IMR-90 (cell line): Measurements from ENCODE around the gene RGS16. TPM values are rescaled to one million over a fixed set of nuclear protein-coding genes. Genes with fewer than 3 reads are reported as not detected.

Experiments
- ATAC-seq: fragments of 200-7000 bp; cut with Tn5 transposase; 2 replicates; pipeline ENCODE4 v1.9.1; 2020; ENCODE audit warnings: low read depth, mild to moderate bottlenecking, moderate library complexity
- BruUV-seq: library from RNA; stranded (reverse); fragments of 400-500 nt; replicated peaks from 2 replicates; lab custom pipeline; 2021; lab: Mats Ljungman, UMichigan
- CTCF ChIA-PET: fragments of 300-600 bp; formaldehyde crosslinking; extraction: SDS; loops from one replicate; lab custom pipeline; 2021; ENCODE audit warnings: antibody characterized with exemption; lab: Yijun Ruan, JAX
- POLR2A ChIA-PET: fragments of 300-600 bp; sonication (Branson Sonifier 250); formaldehyde crosslinking; loops from one replicate; lab custom pipeline; 2022; ENCODE audit warnings: antibody characterized with exemption; ENCODE audit not compliant: unreplicated experiment; lab: Charles Lee
- DNase-seq: peaks from one replicate; pipeline ENCODE4 v3.0.0; 2013
- H2AFZ ChIP-seq: replicated peaks from 2 replicates; pipeline ENCODE3; 2013; ENCODE audit warnings: low read length, mild to moderate bottlenecking; ENCODE audit not compliant: poor library complexity
- H2AK5ac ChIP-seq: 2 replicates; pipeline ENCODE4 v1.6.1; 2013; ENCODE audit warnings: low read depth, low read length, inconsistent platforms
- H2AK9ac ChIP-seq: replicated peaks from 2 replicates; pipeline ENCODE3; 2013; ENCODE audit warnings: mild to moderate bottlenecking, low read depth, low read length, moderate library complexity; ENCODE audit not compliant: poor library complexity
- H2BK120ac ChIP-seq: 2 replicates; pipeline ENCODE4 v1.6.1; 2013; ENCODE audit warnings: low read depth, low read length, inconsistent platforms
- H2BK15ac ChIP-seq: 3 replicates; pipeline ENCODE4 v1.6.1; 2013; ENCODE audit warnings: low read depth, low read length, inconsistent platforms
- H2BK20ac ChIP-seq: 2 replicates; pipeline ENCODE4 v1.6.1; 2013; ENCODE audit warnings: low read depth, mild to moderate bottlenecking, inconsistent platforms, low read length, moderate library complexity
- H2BK5ac ChIP-seq: 2 replicates; pipeline ENCODE4 v1.6.1; 2013; ENCODE audit warnings: mild to moderate bottlenecking, low read depth, low read length, inconsistent platforms; ENCODE audit not compliant: poor library complexity, severe bottlenecking
- H3K14ac ChIP-seq: replicated peaks from 2 replicates; pipeline ENCODE4 v1.6.1; 2013; ENCODE audit warnings: low read depth, low read length, inconsistent platforms
- H3K18ac ChIP-seq: 2 replicates; pipeline ENCODE4 v1.6.1; 2013; ENCODE audit warnings: low read depth, low read length, control low read depth
- H3K23ac ChIP-seq: 2 replicates; pipeline ENCODE4 v1.6.1; 2013; ENCODE audit warnings: low read depth, low read length, inconsistent platforms
- H3K27ac ChIP-seq: 2 replicates; pipeline ENCODE4 v1.5.1; 2013; ENCODE audit warnings: mild to moderate bottlenecking, control low read depth, low read length; ENCODE audit not compliant: insufficient read depth
- H3K27me3 ChIP-seq: 2 replicates; pipeline ENCODE4 v1.6.1; 2013; ENCODE audit warnings: low read length; ENCODE audit not compliant: control insufficient read depth, insufficient read depth
- H3K36me3 ChIP-seq: 2 replicates; pipeline ENCODE4 v1.6.1; 2013; ENCODE audit warnings: low read length, mixed read lengths; ENCODE audit not compliant: control insufficient read depth, insufficient read depth
- H3K4ac ChIP-seq: 2 replicates; pipeline ENCODE4 v1.6.1; 2013; ENCODE audit warnings: low read depth, low read length, inconsistent platforms
- H3K4me1 ChIP-seq: 2 replicates; pipeline ENCODE4 v1.6.1; 2013; ENCODE audit warnings: low read length, mixed read lengths; ENCODE audit not compliant: control insufficient read depth, insufficient read depth
- H3K4me2 ChIP-seq: 2 replicates; pipeline ENCODE4 v1.6.1; 2013; ENCODE audit warnings: low read depth, mild to moderate bottlenecking, control low read depth, low read length, moderate library complexity
- H3K4me3 ChIP-seq: 2 replicates; pipeline ENCODE4 v1.5.1; 2013; ENCODE audit warnings: low read depth, mild to moderate bottlenecking, control low read depth, low read length, moderate library complexity; ENCODE audit not compliant: insufficient read depth
- H3K56ac ChIP-seq: 2 replicates; pipeline ENCODE4 v1.6.1; 2013; ENCODE audit warnings: low read length, inconsistent platforms; ENCODE audit not compliant: insufficient read depth; ENCODE audit errors: extremely low read depth
- H3K79me1 ChIP-seq, 2 experiments: 2 replicates each; pipeline ENCODE4 v1.6.1; 2013; ENCODE audit warnings: low read length in 2 of 2, inconsistent platforms in 1 of 2, low read depth in 1 of 2
- H3K9ac ChIP-seq: 2 replicates; pipeline ENCODE4 v1.6.1; 2013; ENCODE audit warnings: low read depth, low read length, control low read depth
- H3K9me1 ChIP-seq: 2 replicates; pipeline ENCODE4 v1.6.1; 2013; ENCODE audit warnings: low read length, inconsistent platforms; ENCODE audit not compliant: insufficient read depth
- H3K9me3 ChIP-seq: 2 replicates; pipeline ENCODE4 v1.6.1; 2013; ENCODE audit warnings: low read length; ENCODE audit not compliant: control insufficient read depth, insufficient read depth
- H4K20me1 ChIP-seq: 2 replicates; pipeline ENCODE4 v1.6.1; 2013; ENCODE audit warnings: low read length, inconsistent platforms; ENCODE audit not compliant: insufficient read depth
- H4K5ac ChIP-seq: 2 replicates; pipeline ENCODE4 v1.6.1; 2013; ENCODE audit warnings: mild to moderate bottlenecking, low read depth, low read length, control low read depth
- H4K8ac ChIP-seq, 2 experiments: 2 replicates each; pipeline ENCODE4 v1.6.1; 2013; ENCODE audit warnings: low read depth in 2 of 2, low read length in 2 of 2, control low read depth in 1 of 2, inconsistent platforms in 1 of 2
- H4K91ac ChIP-seq: 2 replicates; pipeline ENCODE4 v1.6.1; 2013; ENCODE audit warnings: low read depth, low read length, inconsistent platforms; ENCODE audit not compliant: insufficient read depth
- CTCF ChIP-seq: conservative IDR thresholded peaks from 2 replicates; pipeline ENCODE4 v1.5.1; 2012; ENCODE audit warnings: mild to moderate bottlenecking, low read depth, low read length, improper control_type of control experiment
- FOS ChIP-seq: fragments of 150-350 bp; IDR thresholded peaks from 2 replicates; pipeline ENCODE4 v1.6.1; 2016; ENCODE audit warnings: low read depth, low read length
- MAFK ChIP-seq: IDR thresholded peaks from 2 replicates; pipeline ENCODE4 v1.6.1; 2012; ENCODE audit warnings: low read depth, low read length, improper control_type of control experiment
- WGBS, 2 experiments: methylation state at CpG; one replicate each; pipeline versions ENCODE4 v1.1.5 to v1.1.7; 2013; ENCODE audit warnings: missing lambda C conversion rate in 2 of 2; ENCODE audit not compliant: insufficient read length in 1 of 2; ENCODE audit errors: extremely low coverage in 2 of 2; 5-methylcytosine and 5-hydroxymethylcytosine counted together
- dilution Hi-C: fragments of 300-500 bp; cut with HindIII; formaldehyde crosslinking; loops from one replicate; pipeline ENCODE4 v1.14.3; 2018; ENCODE audit warnings: low sequenced_read_pairs; ENCODE audit not compliant: unreplicated experiment
- in situ Hi-C: fragments of 300-500 bp; cut with MboI; formaldehyde crosslinking; loops from 3 replicates; pipeline ENCODE4 v1.14.3; 2019; ENCODE audit warnings: low sequenced_read_pairs, inconsistent platforms, mixed read lengths
- intact Hi-C: fragments of 100-400 bp; cut with micrococcal nuclease; formaldehyde crosslinking; loops from 2 replicates; pipeline ENCODE4 v1.10.0; 2022
- polyA plus RNA-seq, 3 experiments: library from polyadenylated mRNA; depleted of rRNA; stranded (reverse); fragments of >200 nt; gene quantifications; 2 replicates each; pipeline ENCODE4 v1.2.3, GENCODE V29; 2012; ENCODE audit warnings: low replicate concordance in 1 of 3
- total RNA-seq: library from RNA; depleted of rRNA; stranded (reverse); fragments of >200 nt; gene quantifications from 2 replicates; pipeline ENCODE4 v1.2.3, GENCODE V29; 2012

Gene RGS16
- total and polyA plus RNA-seq, 2 of the 4 experiments (the other 2 are of a cell fraction), result 0.15 to 0.18 TPM

DNA sequence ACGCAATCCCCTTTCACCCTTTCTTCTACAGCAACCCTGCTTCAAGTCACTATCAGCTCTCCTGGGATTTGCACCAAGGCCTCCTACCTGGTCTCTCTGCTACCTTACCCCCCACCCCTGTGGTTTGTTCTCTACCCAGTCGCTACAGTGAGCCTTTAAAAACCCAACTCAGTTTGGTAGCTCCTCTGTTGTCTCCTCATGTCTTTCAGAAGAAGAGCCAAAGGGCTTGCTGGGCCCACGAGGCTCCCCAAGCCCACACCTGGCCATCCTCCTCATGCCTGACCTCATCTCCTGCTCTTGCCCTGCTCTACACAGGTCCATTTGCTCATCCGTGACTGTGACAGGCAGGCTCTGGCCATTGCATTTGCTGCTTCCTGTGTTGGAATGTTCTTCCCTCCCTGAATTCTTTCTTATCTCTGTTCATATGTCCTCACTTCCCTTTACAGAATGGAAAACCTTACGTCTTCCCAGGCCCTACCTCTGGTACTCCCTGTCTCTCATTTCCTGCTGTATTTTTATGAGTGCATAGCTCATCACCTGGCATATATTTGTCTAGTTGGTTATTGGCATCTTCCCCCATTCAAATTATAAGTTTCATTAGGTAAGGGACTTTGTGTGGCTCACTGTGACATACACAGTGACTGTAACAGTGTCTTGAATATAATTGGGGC, 3.3 kb downstream of the RGS16 start:
- DNase-seq, result no peak
- Histone ChIP-seq H3K9ac (no peak overlapping the region), H2AFZ (no peak overlapping the region), H3K4me1 (peaks cover 2% of the 10 kb centered on the region; the same call in 1 of the 2 replicates), H2BK5ac (no peak overlapping the region), H4K91ac (no peak overlapping the region), H2AK9ac (no peak overlapping the region), H3K4me3 (no peak overlapping the region), H4K5ac (no peak overlapping the region), H3K56ac (no peak overlapping the region), H4K8ac (no peak overlapping the region), H4K20me1 (no peaks in the 10 kb centered on the region), H3K4me2 (no peak overlapping the region), H3K18ac (no peak overlapping the region), H3K36me3 (no peaks in the 10 kb centered on the region), H2BK120ac (no peak overlapping the region), H3K23ac (no peak overlapping the region), H2AK5ac (no peak overlapping the region), H3K9me1 (no peaks in the 10 kb centered on the region), H2BK15ac (no peak overlapping the region), H3K14ac (no peak overlapping the region), H3K4ac (no peak overlapping the region), H3K9me3 (no peaks in the 10 kb centered on the region), H3K27ac (no peak overlapping the region), H2BK20ac (no peak overlapping the region), H3K79me1 (no peaks in the 10 kb centered on the region), H3K27me3 (peaks cover 20% of the 10 kb centered on the region)
- ChIA-PET POLR2A (no interaction called here), CTCF (interaction anchor here (0.6 to 9.2 kb wide), 5 partner anchors 10 to 183 kb away, joined by 3 to 129 read pairs (median 3); no protein-coding TSS in a partner anchor)
- no peak for ATAC-seq
- in situ Hi-C loops (no loop called here), dilution Hi-C loops (no loop called here), intact Hi-C loops (loop anchor here (1.0 to 5.0 kb wide), 2 partner anchors 183 to 236 kb away; partner anchors contain the start of gene DHX9)
- no TSS peak for BruUV-seq
- 62% methylated on average over 4 of the region's 5 CpGs; no CpG with 5 or more reads in 1 of the 2 experiments for WGBS, 2 experiments
- TF ChIP-seq CTCF, result no peak
- no peak for TF ChIP-seq FOS
- TF ChIP-seq MAFK, result no peak
